Measurements from ENCODE around the gene LYPD8. TPM values are rescaled to one million over a fixed set of nuclear protein-coding genes. Genes with fewer than 3 reads are reported as not detected.

LYPD8 gene
- polyA plus RNA-seq, 1 donor, result not detected

GRCh38 chr1:248699099-248699498, 56.5 kb downstream of the LYPD8 start:
- no peak for DNase-seq

GRCh38 chr1:248697907-248698306, 57.7 kb downstream of the LYPD8 start:
- no peak for DNase-seq

GRCh38 chr1:248696774-248697173, 58.8 kb downstream of the LYPD8 start:
- no peak for DNase-seq

GRCh38 chr1:248696261-248696660, 59.3 kb downstream of the LYPD8 start:
- no peak for DNase-seq

GRCh38 chr1:248695451-248696132, 60.0 kb downstream of the LYPD8 start:
- no peak for DNase-seq

- no peak for DNase-seq
Measured at GRCh38 chr1:248691567-248692155, 63.9 kb downstream of the LYPD8 start.

Other genes starting within 250 kb of the LYPD8 start
- 0.03 TPM for gene OR2G6, start 247.7 kb downstream of the LYPD8 start, polyA plus RNA-seq (ENCODE audit: insufficient read length)
- gene OR2T29, start 193.0 kb downstream of the LYPD8 start, polyA plus RNA-seq (ENCODE audit: insufficient read length), result not detected
- gene OR2T34, start 181.0 kb downstream of the LYPD8 start, polyA plus RNA-seq (ENCODE audit: insufficient read length), result not detected
- 0.05 TPM for gene OR2T10, start 158.1 kb downstream of the LYPD8 start, polyA plus RNA-seq (ENCODE audit: insufficient read length)
- gene OR2T11, start 120.7 kb downstream of the LYPD8 start, polyA plus RNA-seq (ENCODE audit: insufficient read length), result not detected
- gene OR2T35, start 110.5 kb downstream of the LYPD8 start, polyA plus RNA-seq (ENCODE audit: insufficient read length), result not detected
- gene OR2T27, start 100.2 kb downstream of the LYPD8 start, polyA plus RNA-seq (ENCODE audit: insufficient read length), result not detected
- not detected for gene OR14I1, start 53.0 kb downstream of the LYPD8 start, polyA plus RNA-seq (ENCODE audit: insufficient read length)
- gene SH3BP5L, start 70.2 kb upstream of the LYPD8 start, polyA plus RNA-seq (ENCODE audit: insufficient read length), result 25.0 TPM
- 20.2 TPM for gene ZNF672, start 82.5 kb upstream of the LYPD8 start, polyA plus RNA-seq (ENCODE audit: insufficient read length)
- 49.7 TPM for gene ZNF692, start 103.3 kb upstream of the LYPD8 start, polyA plus RNA-seq (ENCODE audit: insufficient read length)
- 14.2 TPM for gene PGBD2, start 150.5 kb upstream of the LYPD8 start, polyA plus RNA-seq (ENCODE audit: insufficient read length)